ENCODE results near the gene TAF11L5.
"Not testable (repeated sequence)": the region's sequence is repeated elsewhere in the genome, so short reads cannot be mapped to it uniquely, and the experiment has no call there.

Gene TAF11L5

DNA sequence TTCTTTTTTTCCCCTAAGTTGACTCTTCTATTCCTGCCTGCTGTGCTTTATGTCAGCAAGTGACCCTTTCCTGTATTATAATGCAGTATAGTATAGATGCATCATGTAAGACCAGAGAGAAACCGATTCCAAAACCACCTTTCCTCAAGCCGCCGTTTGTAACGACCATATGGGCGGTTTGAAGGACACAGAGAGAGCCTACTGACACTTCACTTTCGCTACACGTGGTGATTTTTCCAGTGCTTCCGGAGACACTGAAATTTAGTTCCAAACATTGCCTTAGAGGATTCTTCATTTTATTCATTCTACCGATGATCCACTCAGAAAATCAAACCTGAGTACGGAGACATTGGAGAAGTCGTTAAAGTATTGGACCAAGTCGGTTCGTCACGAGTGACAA lies 5.5 kb upstream of the TAF11L5 start:
- H3K4me3 ChIP-seq (ENCODE audit: low read depth, low read length); H3K27ac ChIP-seq; H3K4me1 ChIP-seq; H3K9me3 ChIP-seq (ENCODE audit: control insufficient read depth, low read length); H3K27me3 ChIP-seq (ENCODE audit: control insufficient read depth, insufficient read depth, low read length); H2AFZ ChIP-seq; H3K4me2 ChIP-seq (ENCODE audit: low read length); H3K79me2 ChIP-seq; H3K9ac ChIP-seq; H3K36me3 ChIP-seq (ENCODE audit: control insufficient read depth, insufficient read depth, low read length): not testable (repeated sequence)

DNA sequence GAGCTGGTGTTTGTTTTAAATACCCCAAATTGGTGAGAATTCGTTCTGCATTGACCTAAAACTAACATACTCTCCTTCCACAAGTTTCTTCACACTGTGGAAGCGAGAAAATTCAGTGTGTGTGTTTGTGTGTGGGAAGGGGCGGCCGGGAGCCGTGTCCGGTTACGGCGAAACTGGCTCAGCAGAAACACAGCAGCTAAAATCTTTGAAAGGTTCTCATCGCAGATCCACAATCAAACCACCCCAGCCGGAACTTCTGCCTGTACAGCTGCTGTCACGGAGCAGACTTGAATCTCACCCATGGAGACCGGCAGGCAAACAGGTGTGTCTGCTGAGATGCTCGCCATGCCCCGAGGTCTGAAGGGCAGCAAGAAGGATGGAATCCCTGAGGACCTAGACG lies 3.5 kb upstream of the TAF11L5 start, which contains the start of gene TAF11L4:
TAF11L4 (plus strand) TSS at position 301 of the 400 bp plus-strand sequence.
- not testable (repeated sequence) for H2AFZ ChIP-seq; H3K4me2 ChIP-seq (ENCODE audit: low read length); H3K79me2 ChIP-seq; H3K4me3 ChIP-seq (ENCODE audit: low read depth, low read length); H3K27me3 ChIP-seq (ENCODE audit: control insufficient read depth, insufficient read depth, low read length); H3K9me3 ChIP-seq (ENCODE audit: control insufficient read depth, low read length); H3K27ac ChIP-seq; H3K36me3 ChIP-seq (ENCODE audit: control insufficient read depth, insufficient read depth, low read length); H3K9ac ChIP-seq; H3K4me1 ChIP-seq

DNA sequence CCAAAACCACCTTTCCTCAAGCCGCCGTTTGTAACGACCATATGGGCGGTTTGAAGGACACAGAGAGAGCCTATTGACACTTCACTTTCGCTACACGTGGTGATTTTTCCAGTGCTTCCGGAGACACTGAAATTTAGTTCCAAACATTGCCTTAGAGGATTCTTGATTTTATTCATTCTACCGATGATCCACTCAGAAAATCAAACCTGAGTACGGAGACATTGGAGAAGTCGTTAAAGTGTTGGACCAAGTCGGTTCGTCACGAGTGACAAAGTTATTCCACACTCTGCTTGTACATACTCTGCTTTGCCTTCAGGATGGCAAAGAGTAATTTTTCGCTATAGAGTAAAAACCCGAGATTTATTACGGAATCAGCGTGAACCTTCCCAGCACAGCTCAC lies 1.5 kb downstream of the TAF11L5 start:
- not testable (repeated sequence) for H3K36me3 ChIP-seq (ENCODE audit: control insufficient read depth, insufficient read depth, low read length); H3K9ac ChIP-seq; H3K27me3 ChIP-seq (ENCODE audit: control insufficient read depth, insufficient read depth, low read length); H3K79me2 ChIP-seq; H3K4me2 ChIP-seq (ENCODE audit: low read length); H3K4me1 ChIP-seq; H3K9me3 ChIP-seq (ENCODE audit: control insufficient read depth, low read length); H3K4me3 ChIP-seq (ENCODE audit: low read depth, low read length); H3K27ac ChIP-seq; H2AFZ ChIP-seq

DNA sequence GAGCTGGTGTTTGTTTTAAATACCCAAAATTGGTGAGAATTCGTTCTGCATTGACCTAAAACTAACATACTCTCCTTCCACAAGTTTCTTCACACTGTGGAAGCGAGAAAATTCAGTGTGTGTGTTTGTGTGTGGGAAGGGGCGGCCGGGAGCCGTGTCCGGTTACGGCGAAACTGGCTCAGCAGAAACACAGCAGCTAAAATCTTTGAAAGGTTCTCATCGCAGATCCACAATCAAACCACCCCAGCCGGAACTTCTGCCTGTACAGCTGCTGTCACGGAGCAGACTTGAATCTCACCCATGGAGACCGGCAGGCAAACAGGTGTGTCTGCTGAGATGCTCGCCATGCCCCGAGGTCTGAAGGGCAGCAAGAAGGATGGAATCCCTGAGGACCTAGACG lies 3.3 kb downstream of the TAF11L5 start, which contains the start of gene TAF11L6:
TAF11L6 (plus strand) TSS at position 301 of the 400 bp plus-strand sequence.
- H3K9me3 ChIP-seq (ENCODE audit: control insufficient read depth, low read length); H2AFZ ChIP-seq; H3K27ac ChIP-seq; H3K4me1 ChIP-seq; H3K27me3 ChIP-seq (ENCODE audit: control insufficient read depth, insufficient read depth, low read length); H3K36me3 ChIP-seq (ENCODE audit: control insufficient read depth, insufficient read depth, low read length); H3K4me3 ChIP-seq (ENCODE audit: low read depth, low read length); H3K4me2 ChIP-seq (ENCODE audit: low read length); H3K79me2 ChIP-seq; H3K9ac ChIP-seq: not testable (repeated sequence)

Data from parathyroid adenoma (tissue), 2 donors.